Erythroblast (primary cell): ENCODE measurements around the gene FLOT2.

ENCODE experiments used
- DNase-seq, 2 experiments: peaks; one replicate each; lab custom pipeline; 2025; lab: John Stamatoyannopoulos, UW
- GATA1 ChIP-seq: IDR thresholded peaks from 2 replicates; pipeline ENCODE4 v1.6.1; 2011; ENCODE audit warnings: low read depth, mild to moderate bottlenecking, control low read depth, low read length, moderate library complexity
- POLR2A ChIP-seq: IDR thresholded peaks from 2 replicates; pipeline ENCODE4 v1.6.1; 2011; ENCODE audit warnings: mild to moderate bottlenecking, low read length

Gene FLOT2

DNA sequence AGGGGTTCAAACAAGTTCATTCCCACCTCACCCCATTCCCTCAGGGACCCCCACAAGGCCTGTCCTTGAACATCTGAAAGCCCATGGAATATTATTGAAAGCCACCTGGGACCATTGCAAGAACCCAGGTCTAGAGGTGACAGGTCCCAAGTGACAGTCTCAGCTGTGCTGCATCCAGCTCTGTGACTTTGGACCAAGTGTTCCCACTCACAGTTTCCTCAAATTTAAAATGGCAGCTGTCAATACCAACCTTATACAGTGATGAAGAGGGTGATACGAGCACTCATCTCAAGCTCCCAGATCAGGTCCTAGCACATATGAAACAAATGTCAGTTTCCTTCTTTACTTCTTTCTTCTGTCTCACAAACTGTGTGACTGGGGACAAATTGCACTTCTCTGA lies 33.6 kb downstream of the FLOT2 start:
- no peak for TF ChIP-seq GATA1
- no peak for TF ChIP-seq POLR2A
- DNase-seq: peak in 1 of 2 experiments; percentile 59

DNA sequence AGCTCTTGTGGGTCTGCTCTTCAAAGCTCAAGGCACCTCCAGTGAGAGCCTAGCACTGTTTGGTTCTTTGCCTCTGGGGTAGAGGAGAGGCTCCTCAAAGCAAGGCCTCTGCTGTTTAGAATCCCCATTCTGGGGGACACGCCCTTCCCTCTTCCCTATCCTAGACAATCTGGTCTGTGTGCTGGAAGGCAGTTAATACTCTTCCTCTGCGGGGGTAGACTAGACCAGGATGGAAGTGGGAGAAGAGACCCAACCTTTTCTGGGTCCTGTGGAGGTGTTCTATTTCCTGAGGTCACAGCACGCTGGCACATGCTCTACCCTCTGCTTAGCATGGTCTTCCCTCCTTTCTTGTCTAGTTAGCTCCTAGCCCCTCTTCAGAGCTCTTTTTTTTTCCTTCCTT lies 35.0 kb downstream of the FLOT2 start:
- peak in 1 of 2 experiments; percentile 68 for DNase-seq
- no peak for TF ChIP-seq GATA1

GRCh38 chr17:28861393-28862203 lies 35.9 kb downstream of the FLOT2 start:
- peak; percentile 100 for TF ChIP-seq POLR2A
- TF ChIP-seq GATA1: no peak

DNA sequence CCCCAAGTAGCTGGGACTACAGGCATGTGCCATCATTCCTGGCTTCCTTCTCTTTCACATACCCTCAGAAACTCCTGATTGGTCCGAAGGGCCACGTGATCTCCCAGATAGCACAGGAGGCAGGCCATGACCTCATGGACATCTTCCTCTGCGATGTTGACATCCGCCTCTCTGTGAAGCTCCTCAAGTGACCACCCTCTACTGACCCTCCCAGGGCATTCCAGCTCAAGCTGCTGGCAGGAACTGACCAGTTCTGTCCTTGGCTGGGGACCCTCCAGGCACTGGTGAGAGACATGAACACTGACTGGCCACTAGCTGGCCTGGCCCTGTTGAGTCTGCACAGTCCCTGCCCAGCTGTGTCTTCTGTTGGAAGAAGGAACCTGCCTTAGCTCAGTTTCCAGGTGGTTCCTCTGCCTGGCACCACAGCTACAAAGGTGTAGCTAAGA lies 37.1 kb downstream of the FLOT2 start:
- peak; percentile 78 to 81 for DNase-seq
- TF ChIP-seq POLR2A (peak; percentile 91), GATA1 (no peak)

More at GRCh38 chr17:28861393-28862203, 35.9 kb downstream of the FLOT2 start:
- DNase-seq: peak; percentile 86 to 87

GRCh38 chr17:28858801-28859355 lies 38.7 kb downstream of the FLOT2 start:
- peak; percentile 60 to 74 for DNase-seq
- TF ChIP-seq GATA1 (no peak), POLR2A (peak; percentile 44)

DNA sequence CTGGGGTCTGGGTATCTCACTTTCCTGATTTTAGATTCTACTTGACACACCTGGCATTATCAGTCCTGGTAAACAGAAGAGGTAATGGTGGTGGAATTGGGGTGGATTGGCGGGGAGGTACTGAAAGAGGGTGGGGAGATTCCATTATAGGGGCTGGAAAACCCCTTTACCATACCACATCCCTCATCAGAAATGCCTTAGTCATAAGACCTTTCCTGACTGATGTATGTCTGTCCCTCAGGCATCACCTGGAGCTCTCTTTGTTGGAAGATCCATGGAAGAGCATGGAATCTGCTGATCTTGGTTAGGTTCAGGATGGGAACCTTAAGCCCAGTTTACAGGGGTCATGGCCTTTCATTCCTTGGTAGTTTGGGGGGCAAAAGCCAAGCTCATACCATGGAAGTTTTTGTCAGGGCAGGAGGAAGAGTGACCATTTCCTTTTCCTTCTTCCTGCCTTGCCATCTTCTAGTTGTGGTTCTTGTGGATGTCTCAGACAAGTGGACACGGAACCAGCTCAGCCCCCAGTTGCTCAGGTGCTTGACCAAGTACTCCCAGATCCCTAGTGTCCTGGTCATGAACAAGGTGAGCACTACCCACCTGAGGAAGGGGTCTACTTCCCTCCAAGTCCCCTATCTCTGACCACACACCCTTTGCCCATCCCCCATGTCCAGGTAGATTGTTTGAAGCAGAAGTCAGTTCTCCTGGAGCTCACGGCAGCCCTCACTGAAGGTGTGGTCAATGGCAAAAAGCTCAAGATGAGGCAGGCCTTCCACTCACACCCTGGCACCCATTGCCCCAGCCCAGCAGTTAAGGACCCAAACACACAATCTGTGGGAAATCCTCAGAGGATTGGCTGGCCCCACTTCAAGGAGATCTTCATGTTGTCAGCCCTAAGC lies 39.4 kb downstream of the FLOT2 start:
- TF ChIP-seq GATA1: no peak
- peak; percentile 73 for TF ChIP-seq POLR2A
- peak; percentile 60 to 65 for DNase-seq

DNA sequence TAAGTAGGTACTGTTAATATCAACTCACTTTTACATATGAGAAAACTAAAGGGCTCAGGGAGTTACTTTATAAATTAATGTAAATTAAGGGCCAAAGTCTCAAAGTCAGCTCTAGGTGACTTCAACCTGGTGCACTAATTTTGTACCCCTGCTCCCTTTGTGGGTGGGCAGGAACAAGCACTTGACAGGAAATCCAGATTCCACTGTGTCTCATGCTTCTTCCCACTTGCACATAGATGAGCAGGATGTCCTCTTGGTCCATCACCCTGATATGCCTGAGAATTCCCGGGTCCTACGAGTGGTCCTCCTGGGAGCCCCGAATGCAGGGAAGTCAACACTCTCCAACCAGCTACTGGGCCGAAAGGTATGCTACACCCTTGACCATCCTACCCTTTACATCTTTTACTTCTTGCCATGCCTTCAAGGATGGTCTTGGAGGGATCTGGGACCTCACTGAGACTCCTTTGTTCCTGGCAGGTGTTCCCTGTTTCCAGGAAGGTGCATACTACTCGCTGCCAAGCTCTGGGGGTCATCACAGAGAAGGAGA lies 41.4 kb downstream of the FLOT2 start:
- peak; percentile 84 for TF ChIP-seq POLR2A
- no peak for TF ChIP-seq GATA1
- peak; percentile 38 to 59 for DNase-seq

DNA sequence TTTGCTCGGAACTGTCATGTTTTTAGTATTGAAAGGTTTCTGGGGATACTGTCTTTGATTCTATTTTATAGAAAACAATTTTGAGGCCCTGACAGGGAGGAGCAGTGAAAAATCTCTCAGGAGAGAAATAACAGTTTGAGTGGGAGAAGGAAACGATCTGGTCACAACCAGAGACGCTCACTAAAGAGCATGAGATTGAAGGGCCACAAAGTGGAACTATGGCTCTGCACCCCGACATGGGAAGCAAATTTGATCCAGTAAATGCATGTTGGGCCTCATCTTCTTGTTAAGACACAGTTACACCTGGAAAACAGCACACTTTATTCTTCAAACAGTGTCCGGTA lies 42.2 kb downstream of the FLOT2 start:
- TF ChIP-seq POLR2A (no peak), GATA1 (no peak)
- peak; percentile 46 to 63 for DNase-seq

- DNase-seq: peak; percentile 76 to 82
- TF ChIP-seq POLR2A: peak; percentile 94
- TF ChIP-seq GATA1: no peak
These were observed 42.8 kb downstream of the FLOT2 start, which contains the start of gene ERAL1 for GRCh38 chr17:28854457-28855335. Gene ERAL1 (plus strand): TSS chr17:28855016. CDS start chr17:28855035, 19 bp downstream.

DNA sequence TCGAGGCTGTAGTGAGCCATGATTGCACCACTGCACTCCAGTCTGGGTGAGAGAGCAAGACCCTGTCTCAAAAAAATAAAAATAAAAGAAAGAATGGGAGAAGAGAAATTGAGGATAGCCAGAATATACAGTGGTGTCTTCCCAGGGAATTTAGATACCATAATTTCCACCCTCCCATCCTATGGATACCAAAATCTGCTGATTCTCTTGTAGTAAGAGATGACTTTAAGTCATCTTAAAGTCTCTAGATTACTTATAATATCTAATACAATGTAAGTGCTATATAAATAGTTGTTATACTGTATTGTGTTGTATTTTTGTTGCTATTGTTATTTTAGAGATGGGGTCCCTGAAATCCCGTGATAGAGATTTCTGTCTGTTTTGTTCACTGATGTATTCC lies 44.2 kb downstream of the FLOT2 start:
- peak in 1 of 2 experiments; percentile 50 for DNase-seq
- TF ChIP-seq GATA1: no peak
- TF ChIP-seq POLR2A: no peak

GRCh38 chr17:28849281-28849680 lies 48.3 kb downstream of the FLOT2 start:
- DNase-seq: peak; percentile 68 to 69
- TF ChIP-seq GATA1 (no peak), POLR2A (peak; percentile 19)

- peak; percentile 67 to 77 for DNase-seq
These were observed 48.9 kb downstream of the FLOT2 start for GRCh38 chr17:28848667-28849066.
